GM19099 (cell line): ENCODE data around the gene ZRANB1.

Experiments used
- POLR2A ChIP-seq: IDR thresholded peaks from 3 replicates; pipeline ENCODE4 v1.6.1; 2011; ENCODE audit warnings: low read depth; ENCODE audit not compliant: insufficient read length; ENCODE audit errors: extremely low read depth

The ZRANB1 gene

DNA sequence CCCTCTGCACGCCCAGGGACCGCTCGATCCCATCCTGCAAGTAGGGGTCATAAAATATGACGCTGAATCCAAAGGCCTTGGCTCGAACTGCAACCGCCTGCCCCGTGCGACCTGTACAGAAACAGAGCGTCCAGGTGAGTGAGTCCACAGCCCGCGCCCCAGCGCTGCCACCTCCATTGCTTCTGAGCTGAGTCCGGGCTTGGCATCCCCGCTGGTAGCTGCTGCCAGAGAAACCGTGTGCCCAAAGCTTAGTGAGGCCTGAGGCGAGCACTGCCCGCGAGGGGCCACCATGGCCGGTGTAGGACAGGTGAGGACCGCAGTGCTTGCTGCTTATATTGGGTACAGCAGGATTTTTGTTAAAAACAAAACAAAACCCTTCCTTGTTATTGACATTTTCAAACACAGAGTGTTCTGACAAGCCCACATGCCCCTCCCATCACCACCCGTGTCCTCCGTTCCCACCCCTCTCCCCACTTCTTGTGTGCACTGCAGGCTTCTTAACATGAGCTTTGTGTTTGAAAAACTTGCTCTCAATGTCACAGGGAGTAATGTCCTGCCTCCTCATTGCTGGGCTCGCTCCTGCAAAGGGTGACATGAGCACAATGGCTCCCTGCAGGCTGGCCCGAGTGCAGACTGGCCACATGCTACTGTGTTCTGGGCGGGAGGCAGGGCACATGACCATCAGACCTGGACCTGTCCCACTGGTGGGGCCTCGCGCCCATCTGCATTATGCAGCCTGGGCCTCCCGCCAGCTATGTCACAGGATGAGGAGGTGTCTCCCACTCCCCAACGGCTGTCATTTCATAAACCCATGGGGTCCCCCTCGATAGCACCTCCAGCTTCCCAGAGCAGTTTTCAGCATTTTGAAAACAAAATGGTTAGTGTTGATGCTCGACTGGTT lies 52.9 kb downstream of the ZRANB1 start:
- no peak for TF ChIP-seq POLR2A

DNA sequence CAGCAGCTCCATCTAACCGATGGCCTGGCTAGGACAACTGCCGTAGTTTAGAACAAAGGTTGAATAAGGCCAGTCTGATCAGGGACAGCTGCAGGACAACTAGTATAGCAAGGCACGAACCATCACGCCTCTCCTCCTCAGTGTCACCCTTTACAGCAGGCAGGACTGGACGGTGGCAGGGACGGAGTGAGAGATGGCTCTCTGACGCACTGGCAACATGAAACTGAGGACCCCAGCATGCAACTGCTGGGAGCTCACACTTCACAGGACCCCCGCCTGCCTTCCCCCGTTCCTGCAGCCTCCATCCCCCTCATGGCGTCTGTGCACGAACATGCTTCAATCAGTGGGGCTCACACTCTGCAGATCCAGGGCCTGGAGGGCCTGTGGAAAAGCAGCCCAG lies 53.7 kb downstream of the ZRANB1 start:
- TF ChIP-seq POLR2A: no peak

DNA sequence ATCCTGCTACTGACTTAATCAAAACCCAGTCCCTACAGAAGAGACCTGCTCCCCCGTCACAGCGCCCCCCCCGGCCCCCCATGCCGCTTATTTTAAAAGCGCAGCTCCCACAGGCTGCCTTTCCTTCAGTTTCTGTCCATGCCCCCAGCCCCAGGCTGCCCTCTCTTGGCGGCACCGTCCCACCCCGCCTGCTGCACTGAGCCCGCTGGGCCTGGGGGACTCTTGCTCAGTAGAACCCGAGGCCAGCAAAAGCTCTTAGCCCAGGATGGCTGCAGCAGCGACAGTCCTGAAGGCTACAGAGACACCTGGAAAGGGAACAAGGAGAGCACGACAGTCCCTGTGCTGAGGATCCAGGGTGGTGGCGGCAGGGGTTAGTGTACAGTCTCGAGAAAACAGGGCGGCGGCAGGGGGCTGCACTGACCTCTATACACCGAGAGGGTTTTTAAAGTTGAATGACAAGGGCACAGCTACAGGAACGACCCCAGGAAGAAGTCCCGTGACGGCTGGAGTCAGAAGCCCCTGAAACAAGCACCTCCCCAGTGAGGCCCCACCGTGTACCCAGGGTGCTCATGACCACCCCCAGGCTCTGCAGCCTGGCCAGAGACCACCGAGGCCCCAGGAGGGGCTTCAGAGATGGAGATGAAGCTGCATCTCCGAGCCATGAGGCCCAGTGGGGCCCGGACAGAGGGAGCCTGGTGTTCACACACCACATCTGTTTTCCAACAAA lies 54.4 kb downstream of the ZRANB1 start:
- TF ChIP-seq POLR2A: no peak

DNA sequence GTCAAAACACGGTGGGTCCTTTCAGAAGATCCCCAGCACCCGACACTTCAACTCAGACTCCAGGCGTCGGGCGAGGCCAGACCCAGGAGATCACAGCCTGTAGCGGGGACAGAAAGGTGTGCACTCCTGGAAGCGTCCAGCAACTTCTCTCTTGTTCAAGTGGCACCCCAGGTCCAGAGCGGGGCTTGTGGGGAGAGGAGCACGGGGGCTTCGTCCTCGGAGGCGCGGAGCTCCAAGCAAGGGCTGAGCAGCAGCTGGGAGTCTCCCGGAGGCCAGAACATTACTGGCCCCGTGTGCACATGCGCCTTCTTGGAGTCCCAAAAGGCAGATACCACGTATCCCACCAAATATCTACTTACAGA lies 54.9 kb downstream of the ZRANB1 start:
- TF ChIP-seq POLR2A: no peak

DNA sequence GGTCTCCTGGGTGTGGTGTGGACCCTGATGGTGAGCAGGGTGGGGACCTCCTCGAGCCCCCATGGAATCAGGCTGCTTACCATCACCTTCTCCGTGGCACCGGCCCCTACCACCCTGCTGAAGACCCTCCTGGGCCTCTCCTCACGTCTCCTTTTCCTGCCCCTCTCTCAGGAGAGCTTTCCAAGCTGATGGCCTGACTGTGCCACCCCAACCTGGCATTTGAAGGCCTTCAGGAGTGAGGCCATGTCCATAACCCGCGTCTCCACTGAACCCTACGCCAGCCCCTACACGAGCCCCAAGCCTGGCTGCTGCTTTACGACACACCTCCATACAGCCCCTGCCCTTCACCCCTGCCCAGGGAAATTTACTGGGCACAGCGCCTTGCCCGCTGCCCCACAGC lies 55.4 kb downstream of the ZRANB1 start:
- no peak for TF ChIP-seq POLR2A

DNA sequence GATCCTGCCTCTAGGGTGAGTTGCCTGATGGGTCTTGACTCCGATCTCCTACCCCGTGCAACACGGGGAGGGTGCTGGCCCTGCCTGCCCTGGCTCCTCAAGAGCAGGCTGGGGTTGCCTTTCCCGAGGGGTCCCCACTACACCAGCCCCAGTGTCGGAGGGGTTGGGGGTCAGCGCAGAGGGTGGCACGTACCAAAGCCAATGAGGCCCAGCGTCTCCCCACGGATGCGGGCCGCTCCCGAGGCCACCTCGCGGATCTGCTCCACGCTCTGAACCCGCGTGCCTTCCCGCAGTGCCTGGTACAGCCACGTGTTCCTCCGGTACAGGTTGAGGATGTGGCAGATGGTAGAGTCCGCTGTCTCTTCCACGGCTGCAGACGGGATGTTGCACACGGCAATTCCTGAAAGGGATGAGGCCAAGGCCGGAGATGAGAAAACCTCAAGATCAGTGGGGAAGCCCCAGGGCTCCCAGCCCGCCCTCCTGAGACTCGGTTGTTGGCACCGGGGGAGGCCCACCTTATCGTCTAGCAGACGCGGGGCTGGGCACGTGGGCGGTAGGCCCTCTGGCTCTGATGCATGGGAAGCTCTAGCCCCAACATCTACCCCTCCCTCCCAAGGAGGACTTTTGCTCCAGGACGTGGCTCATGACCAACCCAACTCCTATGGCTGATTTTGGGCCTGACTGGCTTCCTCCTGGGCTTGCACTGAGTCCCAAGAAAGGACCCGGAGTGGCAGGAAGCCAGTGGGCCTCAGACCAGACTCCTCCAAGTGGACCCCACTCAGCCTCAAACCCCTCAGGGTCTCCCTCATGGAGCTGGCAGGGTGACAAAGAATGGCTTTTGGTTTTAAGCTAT lies 56.1 kb downstream of the ZRANB1 start:
- TF ChIP-seq POLR2A: no peak

DNA sequence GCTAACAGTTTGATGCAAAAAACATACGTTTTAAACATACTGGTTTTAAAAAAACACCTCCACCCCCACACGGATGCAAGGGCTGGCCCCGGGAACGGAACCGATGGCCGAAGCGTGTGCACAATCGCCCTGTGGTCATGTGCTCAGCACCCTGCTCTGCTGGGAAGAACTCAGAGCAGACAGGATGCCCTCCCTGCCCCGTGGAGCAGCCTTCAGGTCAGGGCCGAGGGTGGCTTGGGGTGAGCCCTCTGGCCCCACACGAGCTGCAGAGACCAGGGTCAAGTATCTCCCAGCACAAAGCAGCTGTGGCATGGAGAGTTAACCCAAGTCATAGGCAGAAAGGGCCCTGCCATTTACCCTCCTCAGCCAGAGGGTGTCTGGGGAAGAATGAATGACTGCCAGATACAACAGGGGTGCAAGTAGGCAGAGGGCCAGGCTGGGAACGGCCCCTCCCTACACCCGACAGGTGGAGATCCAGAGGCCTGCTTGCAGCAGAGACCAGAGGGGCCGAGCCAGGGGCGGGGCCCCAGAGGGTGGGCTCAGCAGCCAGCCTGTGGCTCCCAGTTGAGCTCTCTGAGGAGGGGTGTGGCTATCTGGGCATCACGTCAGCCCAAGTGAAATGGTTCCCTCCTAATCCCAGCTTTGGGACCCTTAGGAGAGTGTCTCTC lies 56.8 kb downstream of the ZRANB1 start:
- TF ChIP-seq POLR2A: no peak

DNA sequence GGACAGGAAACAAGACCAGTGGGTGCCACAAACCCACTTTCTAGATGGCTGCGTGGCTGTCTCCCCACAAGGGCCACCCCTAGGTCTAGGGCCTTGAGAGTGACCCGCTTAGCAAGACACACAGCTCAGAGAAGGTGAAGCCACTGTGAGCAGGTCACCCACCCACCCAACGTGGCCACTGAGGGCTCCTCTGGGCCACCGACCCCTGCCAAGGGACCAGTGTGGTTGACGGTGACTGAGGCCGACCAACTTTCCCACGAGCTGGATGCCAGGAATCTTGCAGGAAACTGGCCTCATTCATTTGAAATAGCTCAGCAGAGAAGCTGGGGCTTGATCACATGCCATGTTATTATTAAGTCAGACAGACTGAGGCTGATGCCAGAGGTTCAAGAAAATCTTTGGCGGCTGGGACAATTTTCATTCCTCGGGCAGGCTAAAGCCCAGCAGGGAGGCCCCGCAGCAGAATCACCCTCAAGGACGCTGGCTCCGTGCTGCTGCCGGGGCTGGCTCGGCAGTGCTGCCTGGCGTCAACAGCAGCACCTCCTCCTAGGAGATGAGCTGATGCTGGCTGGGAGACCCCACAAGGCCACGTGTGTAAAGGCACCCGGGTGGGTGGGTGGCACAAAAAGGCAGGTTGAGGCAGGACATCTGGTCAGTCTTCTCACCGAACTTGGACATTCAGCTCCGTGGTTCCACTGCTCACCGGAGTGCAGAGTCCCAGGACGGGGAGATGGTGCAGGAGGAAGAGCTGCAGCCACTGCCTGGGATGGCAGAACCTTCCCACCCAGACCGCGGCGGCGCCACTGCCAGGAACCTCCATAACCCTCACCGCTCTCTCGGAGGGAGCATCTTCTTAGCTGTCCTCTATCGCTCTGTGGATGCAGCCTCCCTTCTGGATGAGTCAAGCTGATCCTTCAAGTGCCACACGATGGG lies 57.8 kb downstream of the ZRANB1 start:
- TF ChIP-seq POLR2A: no peak

DNA sequence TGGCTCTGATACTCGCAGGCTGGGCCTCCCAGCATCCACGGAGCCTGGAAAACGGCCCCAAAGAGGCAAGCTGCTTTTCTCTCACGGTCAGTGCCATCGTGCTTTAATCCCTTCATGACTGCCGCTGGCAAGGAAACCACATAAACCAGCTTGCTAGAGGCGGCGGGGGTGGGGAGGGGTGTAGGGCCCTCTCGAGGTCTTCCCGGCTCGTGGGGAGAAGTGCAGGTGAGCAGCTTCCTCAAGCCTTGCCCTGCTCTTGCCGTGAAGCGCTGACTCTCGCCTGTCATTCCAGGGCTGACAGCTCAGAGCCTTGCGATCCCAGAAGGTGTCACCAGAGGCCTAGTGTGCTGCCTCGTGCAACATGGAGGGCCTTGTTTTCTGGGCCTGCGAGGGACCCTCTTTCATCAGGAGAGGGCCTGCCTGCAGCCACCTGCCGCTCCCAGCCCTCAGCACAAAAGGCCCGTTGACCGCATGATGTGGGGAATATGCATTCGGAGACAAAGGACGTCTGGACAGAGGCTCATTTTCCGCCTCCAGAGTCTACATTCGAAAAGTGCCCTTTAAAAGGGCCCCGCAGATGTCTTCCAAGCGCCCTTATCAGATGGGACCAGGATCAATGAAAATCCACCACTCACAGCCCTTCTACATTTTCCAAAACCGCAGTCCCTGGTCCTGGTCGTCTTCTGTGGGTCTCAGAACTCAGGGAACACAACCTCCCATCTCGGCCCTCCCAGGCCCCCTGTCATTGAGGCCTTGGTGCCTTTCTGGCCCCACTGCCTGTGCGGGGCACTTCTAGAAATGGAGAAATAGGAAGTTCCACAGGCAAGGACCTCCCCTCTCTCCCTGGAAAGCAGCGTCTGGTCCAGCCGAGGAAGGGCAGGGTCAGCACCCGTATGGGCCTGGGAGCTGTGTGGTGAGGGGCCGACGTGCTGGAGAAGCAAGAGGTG lies 58.7 kb downstream of the ZRANB1 start:
- TF ChIP-seq POLR2A: no peak

DNA sequence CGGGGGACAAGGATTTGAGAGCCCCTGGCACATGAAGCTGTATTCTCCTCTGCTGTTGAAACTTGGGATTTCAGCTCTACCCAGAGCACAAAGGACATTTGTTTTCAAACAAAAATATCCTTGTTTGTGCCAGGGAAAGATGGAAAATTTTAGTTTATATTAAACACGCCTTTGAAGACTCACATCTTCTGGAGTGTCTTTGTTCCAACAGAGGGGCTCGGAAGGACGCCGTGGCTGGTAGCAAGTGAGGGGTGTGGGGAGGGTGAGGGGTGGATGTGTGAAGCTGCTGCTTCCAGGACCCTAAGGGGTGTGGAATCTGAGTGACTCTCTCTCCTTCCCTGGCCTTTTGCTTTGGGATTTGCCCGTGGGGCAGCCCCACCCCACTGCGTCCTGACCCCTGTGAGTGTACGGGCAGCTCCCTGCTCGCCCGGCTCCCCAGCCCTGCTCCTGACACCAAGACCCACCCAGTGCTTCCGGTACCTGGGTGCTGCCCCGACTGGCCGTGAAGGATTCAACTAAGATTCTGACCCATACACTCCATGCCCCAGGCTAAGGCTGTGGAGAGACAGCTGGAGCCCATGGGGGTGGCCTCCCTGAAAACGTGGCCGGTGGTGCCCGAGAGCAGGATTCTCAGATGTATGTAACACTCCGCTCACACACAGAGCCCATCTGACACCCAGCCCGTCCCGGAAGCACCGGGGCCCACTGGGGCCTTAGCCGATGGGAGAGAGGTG lies 59.6 kb downstream of the ZRANB1 start:
- no peak for TF ChIP-seq POLR2A

DNA sequence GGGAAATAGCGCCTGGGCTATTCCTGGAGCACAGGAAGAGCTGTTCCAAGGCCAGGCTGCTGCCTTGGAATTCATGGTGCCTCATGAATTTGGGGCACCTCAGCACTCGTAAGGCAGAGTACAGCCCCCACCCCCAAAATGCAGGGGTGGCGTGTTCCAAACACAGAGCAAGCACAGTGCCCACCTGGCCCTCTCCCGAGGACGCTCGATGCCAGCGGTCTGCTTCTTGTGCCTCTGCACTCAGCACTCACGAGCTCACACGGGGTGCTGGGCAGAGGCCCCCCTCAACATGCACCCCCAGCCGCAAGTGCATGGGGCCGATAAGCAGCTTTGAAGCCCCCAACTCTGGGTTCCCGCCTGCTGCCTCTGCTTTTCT lies 60.1 kb downstream of the ZRANB1 start:
- TF ChIP-seq POLR2A: no peak
